Colonic mucosa (tissue), 4 donors: ENCODE data around the gene TRMT11. TPM values are rescaled to one million over a fixed set of nuclear protein-coding genes. Genes with fewer than 3 reads are reported as not detected.
A peak's percentile ranks its signal among the peaks of the same experiment; 100 is the strongest.

ENCODE experiments used
- DNase-seq: peaks from one replicate; pipeline ENCODE4 v3.0.0-alpha.2; 2020
- H3K27ac ChIP-seq: fragments of 200-600 bp; one replicate; pipeline ENCODE4 v1.8.0; 2021
- H3K27me3 ChIP-seq: fragments of 200-600 bp; one replicate; pipeline ENCODE4 v1.8.0; 2021
- H3K36me3 ChIP-seq: fragments of 200-600 bp; one replicate; pipeline ENCODE4 v1.8.0; 2021
- H3K4me1 ChIP-seq: fragments of 200-600 bp; one replicate; pipeline ENCODE4 v1.8.0; 2021; ENCODE audit warnings: mild to moderate bottlenecking
- H3K4me3 ChIP-seq: fragments of 200-600 bp; one replicate; pipeline ENCODE4 v1.8.0; 2021
- H3K9ac ChIP-seq, 2 donors: one replicate each; pipeline ENCODE4 v1.7.0; 2013; ENCODE audit warnings: control low read depth in 2 of 2, low read depth in 2 of 2, low read length in 2 of 2
- H3K9me3 ChIP-seq: fragments of 200-600 bp; one replicate; pipeline ENCODE4 v1.8.0; 2021
- intact Hi-C: fragments of 100-400 bp; cut with DNase I; formaldehyde crosslinking; loops from one replicate; pipeline ENCODE4 v1.14.1; 2022
- total RNA-seq, 2 donors: library from RNA; stranded (reverse); fragmentation: NEBNext Ultra II Directional in 1 of 2; extraction: Animal tissue kit (Norgen Biotek cat#: 25700) in 1 of 2; gene quantifications; one replicate each; pipeline ENCODE4 v1.2.1, GENCODE V29; 2021
- TF ChIP-seq, protein P1 (sequence below): fragments of 200-600 bp; IDR thresholded peaks from one replicate; pipeline ENCODE4 v1.8.0; 2022; ENCODE audit warnings: antibody characterized with exemption, mild to moderate bottlenecking
- donor health status: healthy.
- donor health status: DM: no; HTN: no; CAD: no.
- donor health status: DM: no; HTN: no; CAD: no.

The TRMT11 gene
- total RNA-seq, 2 donors from 2014 or later = 17.0 to 18.7 TPM

- H3K27me3 ChIP-seq = no peaks in the 10 kb centered on the region
- intact Hi-C loops = no loop called here
- no peaks in the 10 kb centered on the region for H3K4me1 ChIP-seq
- no peak overlapping the region for H3K27ac ChIP-seq
- H3K4me3 ChIP-seq = no peak overlapping the region
- H3K36me3 ChIP-seq = no peaks in the 10 kb centered on the region
- no peak overlapping the region for H3K9ac ChIP-seq
- no peak for DNase-seq
- TF ChIP-seq, protein P1, sequence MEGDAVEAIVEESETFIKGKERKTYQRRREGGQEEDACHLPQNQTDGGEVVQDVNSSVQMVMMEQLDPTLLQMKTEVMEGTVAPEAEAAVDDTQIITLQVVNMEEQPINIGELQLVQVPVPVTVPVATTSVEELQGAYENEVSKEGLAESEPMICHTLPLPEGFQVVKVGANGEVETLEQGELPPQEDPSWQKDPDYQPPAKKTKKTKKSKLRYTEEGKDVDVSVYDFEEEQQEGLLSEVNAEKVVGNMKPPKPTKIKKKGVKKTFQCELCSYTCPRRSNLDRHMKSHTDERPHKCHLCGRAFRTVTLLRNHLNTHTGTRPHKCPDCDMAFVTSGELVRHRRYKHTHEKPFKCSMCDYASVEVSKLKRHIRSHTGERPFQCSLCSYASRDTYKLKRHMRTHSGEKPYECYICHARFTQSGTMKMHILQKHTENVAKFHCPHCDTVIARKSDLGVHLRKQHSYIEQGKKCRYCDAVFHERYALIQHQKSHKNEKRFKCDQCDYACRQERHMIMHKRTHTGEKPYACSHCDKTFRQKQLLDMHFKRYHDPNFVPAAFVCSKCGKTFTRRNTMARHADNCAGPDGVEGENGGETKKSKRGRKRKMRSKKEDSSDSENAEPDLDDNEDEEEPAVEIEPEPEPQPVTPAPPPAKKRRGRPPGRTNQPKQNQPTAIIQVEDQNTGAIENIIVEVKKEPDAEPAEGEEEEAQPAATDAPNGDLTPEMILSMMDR = no peak
- H3K9me3 ChIP-seq = no peaks in the 10 kb centered on the region
These were observed 4.7 kb upstream of the TRMT11 start for GRCh38 chr6:125981571-125982185.

DNA sequence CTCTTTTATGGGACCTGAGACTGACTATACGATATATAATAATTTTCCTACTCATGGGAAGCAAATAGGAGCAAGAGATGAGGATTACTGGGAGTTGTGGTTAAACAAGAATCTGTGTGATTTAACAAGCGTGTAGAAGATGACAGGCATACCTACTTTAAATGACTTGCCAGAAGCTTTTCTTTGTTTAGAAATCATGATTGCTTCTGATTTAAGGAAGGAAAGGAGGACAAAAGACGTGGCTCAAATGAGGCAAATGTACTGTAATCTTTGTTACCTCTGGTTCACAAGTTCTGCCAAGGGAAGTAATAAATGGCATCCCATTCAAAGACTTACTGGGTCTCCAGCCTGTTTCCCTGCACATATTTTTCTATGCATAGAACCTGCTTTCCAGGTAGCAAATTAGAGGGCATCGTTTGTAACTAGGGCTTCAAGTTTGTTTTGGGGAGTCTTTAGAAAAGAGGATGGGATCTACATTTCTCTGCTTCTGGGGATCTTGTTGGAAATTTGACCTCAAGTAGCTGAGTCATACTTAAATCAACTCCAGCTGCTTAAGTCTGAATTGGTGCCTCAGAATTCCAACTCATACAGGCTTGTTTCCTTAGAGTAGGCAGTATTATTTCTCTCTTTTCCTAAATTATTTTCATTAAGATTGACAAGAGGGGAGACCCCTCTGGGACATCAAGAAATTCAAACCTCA, 2.9 kb upstream of the TRMT11 start:
- no peak overlapping the region for H3K9ac ChIP-seq
- no peaks in the 10 kb centered on the region for H3K9me3 ChIP-seq
- DNase-seq = no peak
- no peak overlapping the region for H3K27ac ChIP-seq
- TF ChIP-seq, protein P1 = no peak
- intact Hi-C loops = no loop called here
- no peak overlapping the region for H3K4me3 ChIP-seq
- no peaks in the 10 kb centered on the region for H3K4me1 ChIP-seq
- H3K36me3 ChIP-seq = no peaks in the 10 kb centered on the region
- no peaks in the 10 kb centered on the region for H3K27me3 ChIP-seq

DNA sequence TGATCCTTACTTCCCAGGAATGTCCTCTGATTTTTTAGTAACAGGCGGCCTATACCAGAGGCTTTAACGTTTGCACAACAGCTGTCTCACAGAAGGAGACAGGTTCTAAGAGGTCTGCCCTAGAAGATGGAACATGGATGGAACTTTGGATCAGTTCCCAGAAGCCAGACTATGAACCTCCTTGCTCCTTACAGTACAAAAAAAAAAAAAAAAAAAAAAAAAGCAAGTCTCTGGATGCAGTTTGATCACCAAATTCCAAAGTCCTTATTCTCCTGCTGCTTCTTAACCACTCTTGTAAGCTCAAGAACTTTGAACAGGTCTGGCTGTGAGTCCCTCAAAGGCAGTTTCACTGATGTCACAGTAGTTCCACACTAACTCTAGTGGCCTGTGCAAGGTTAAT, 2.0 kb upstream of the TRMT11 start:
- no peak for DNase-seq
- Histone ChIP-seq H3K36me3 (no peaks in the 10 kb centered on the region), H3K27me3 (no peaks in the 10 kb centered on the region), H3K4me1 (peaks cover 2% of the 10 kb centered on the region), H3K27ac (no peak overlapping the region), H3K9me3 (no peaks in the 10 kb centered on the region), H3K4me3 (no peak overlapping the region), H3K9ac (no peak overlapping the region)
- intact Hi-C loops = no loop called here
- TF ChIP-seq, protein P1 = no peak

DNA sequence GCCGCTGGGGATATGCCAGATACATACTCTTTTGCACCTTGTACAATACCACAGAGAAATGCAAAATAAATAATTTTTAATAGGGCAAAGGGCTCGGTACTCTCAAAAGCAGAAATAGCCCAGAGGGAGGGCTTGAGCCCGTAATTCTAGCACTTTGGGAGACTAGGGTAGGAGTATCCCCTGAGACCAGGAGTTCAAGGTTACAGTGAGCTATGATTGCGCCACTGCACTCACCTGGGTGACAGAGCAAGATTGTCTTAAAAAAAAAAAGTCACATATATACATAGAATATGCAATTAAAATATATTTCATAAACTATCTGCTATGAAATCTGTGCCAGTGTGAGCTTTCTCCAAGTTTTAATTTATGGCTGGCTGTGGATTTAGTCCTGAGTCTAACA, 818 bp upstream of the TRMT11 start:
- Histone ChIP-seq H3K36me3 (no peaks in the 10 kb centered on the region), H3K4me3 (peak overlapping the region; percentile 73), H3K27ac (peak overlapping the region; percentile 72), H3K27me3 (no peaks in the 10 kb centered on the region), H3K9ac (no peak overlapping the region), H3K9me3 (no peaks in the 10 kb centered on the region), H3K4me1 (peaks cover 6% of the 10 kb centered on the region)
- intact Hi-C loops = no loop called here
- no peak for DNase-seq
- TF ChIP-seq, protein P1 = no peak

DNA sequence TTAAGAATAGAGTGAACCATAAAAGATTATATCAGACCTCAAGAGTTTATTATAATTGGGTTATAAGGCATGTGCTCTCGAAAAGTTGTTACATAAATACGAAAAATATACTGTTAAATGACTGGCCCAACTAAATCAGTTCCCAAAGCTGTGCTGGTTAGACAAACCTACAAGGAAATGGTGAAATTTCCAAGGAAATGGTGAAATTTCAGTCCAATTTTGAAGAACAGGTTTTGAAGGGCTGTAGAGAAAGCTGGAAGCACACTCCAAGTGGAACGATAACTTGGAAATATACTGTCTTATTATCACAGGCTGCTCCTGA, 400 bp upstream of the TRMT11 start:
- no peak for DNase-seq
- H3K4me3 ChIP-seq = peak overlapping the region; percentile 73
- H3K9ac ChIP-seq = peak overlapping the region; percentile 75 to 92
- TF ChIP-seq, protein P1 = no peak
- H3K9me3 ChIP-seq = no peaks in the 10 kb centered on the region
- no peaks in the 10 kb centered on the region for H3K27me3 ChIP-seq
- H3K4me1 ChIP-seq = peaks cover 6% of the 10 kb centered on the region
- peak overlapping the region; percentile 72 for H3K27ac ChIP-seq
- no peaks in the 10 kb centered on the region for H3K36me3 ChIP-seq
- intact Hi-C loops = no loop called here
